Rectal smooth muscle tissue (tissue), 1 donor: Measurements from ENCODE around the gene ATG10.

Source experiments
- H3K27ac ChIP-seq: one replicate; pipeline ENCODE4 v1.7.0; 2013; ENCODE audit warnings: low read depth, low read length, inconsistent platforms
- H3K27me3 ChIP-seq: one replicate; pipeline ENCODE4 v1.7.0; 2013; ENCODE audit warnings: low read length; ENCODE audit not compliant: control insufficient read depth, insufficient read depth
- H3K36me3 ChIP-seq: one replicate; pipeline ENCODE4 v1.7.0; 2013; ENCODE audit warnings: low read length; ENCODE audit not compliant: control insufficient read depth, insufficient read depth
- H3K4me1 ChIP-seq: one replicate; pipeline ENCODE4 v1.7.0; 2013; ENCODE audit warnings: low read length; ENCODE audit not compliant: control insufficient read depth, insufficient read depth
- H3K4me3 ChIP-seq: one replicate; pipeline ENCODE4 v1.7.0; 2013; ENCODE audit warnings: low read length
- H3K9ac ChIP-seq: one replicate; pipeline ENCODE4 v1.7.0; 2013; ENCODE audit warnings: low read length

The ATG10 gene

DNA sequence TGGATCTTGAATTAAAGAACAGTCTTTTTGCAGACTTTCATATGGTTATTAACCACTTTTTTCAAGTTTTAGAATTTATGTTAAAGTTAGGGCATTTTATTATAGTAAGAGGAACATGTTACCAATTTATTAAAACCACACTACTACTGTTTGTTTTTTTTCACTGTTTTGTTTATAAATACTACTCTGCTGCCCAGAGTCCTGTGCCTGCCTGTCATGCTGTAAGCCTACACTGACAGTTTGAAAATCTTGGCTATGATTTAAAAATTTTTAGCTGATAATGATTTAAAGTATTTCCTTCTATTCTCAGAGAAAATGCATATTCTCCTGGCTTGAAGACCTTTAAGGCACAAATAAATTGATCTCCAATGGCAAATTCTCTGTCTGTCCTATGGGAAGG is 177.6 kb downstream of the ATG10 start:
- Histone ChIP-seq H3K27ac (no peak overlapping the region), H3K9ac (no peak overlapping the region), H3K36me3 (no peaks in the 10 kb centered on the region), H3K4me1 (no peaks in the 10 kb centered on the region), H3K4me3 (no peak overlapping the region), H3K27me3 (no peaks in the 10 kb centered on the region)

DNA sequence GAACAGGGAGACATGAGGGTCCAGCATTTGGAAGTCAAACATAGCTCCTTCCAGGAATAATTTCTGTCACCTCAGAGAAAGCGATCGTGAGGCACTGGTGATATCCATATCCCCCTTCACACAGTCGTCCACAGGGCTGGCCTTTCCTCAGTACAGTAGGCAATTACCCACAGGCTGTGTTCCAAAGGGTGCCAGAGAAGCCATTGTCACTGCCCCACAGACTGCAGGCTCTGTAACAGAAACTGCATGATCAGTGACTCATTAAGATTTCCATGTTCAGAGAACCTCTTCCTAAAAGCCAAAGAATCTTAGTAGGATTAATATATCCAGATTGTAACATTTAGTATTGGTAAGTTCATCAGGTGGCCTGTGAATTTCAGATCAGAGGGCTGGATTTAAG is 178.7 kb downstream of the ATG10 start:
- no peak overlapping the region for H3K4me3 ChIP-seq
- H3K27ac ChIP-seq, result no peak overlapping the region
- H3K27me3 ChIP-seq, result no peaks in the 10 kb centered on the region
- no peaks in the 10 kb centered on the region for H3K36me3 ChIP-seq
- no peaks in the 10 kb centered on the region for H3K4me1 ChIP-seq
- H3K9ac ChIP-seq, result no peak overlapping the region

DNA sequence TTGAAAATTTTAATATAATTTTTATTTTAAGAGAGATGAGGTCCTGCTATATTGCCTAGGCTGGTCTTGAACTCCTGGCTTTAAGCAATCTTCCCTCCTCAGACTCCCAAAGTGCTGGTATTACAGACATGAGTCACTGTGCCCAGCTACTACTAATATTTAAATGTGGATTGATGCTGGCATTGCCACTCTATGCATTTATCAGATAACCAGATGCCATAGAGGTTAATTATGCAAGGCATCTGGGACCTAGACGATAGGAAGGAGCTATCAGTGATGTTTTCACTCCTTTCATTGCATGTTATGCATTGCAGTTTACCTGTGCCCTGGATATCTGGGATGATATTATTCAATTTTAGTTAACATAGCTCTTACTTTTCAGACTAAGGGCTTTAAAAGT is 179.4 kb downstream of the ATG10 start:
- Histone ChIP-seq H3K9ac (no peak overlapping the region), H3K4me3 (no peak overlapping the region), H3K27me3 (no peaks in the 10 kb centered on the region), H3K27ac (no peak overlapping the region), H3K4me1 (no peaks in the 10 kb centered on the region), H3K36me3 (no peaks in the 10 kb centered on the region)

DNA sequence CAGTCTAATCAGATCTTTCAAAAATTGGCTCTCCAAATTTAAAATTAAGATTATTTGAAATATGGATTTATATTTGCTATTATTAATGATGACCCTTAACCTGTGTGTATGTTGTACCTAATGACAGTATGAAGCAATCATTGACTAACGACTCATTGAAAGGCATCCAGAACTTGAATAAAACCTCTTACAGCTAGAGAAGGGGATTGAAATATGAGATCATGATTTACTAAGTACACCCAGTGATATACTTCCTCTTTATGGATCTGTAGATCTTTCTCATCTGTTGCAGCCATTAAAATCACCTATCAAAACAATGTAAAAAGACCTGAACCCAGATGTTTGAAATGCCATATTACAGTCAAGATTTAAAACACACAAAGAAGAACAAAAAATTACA is 179.8 kb downstream of the ATG10 start:
- H3K4me1 ChIP-seq, result no peaks in the 10 kb centered on the region
- H3K27me3 ChIP-seq, result no peaks in the 10 kb centered on the region
- H3K36me3 ChIP-seq, result no peaks in the 10 kb centered on the region
- H3K4me3 ChIP-seq, result no peak overlapping the region
- no peak overlapping the region for H3K27ac ChIP-seq
- no peak overlapping the region for H3K9ac ChIP-seq

DNA sequence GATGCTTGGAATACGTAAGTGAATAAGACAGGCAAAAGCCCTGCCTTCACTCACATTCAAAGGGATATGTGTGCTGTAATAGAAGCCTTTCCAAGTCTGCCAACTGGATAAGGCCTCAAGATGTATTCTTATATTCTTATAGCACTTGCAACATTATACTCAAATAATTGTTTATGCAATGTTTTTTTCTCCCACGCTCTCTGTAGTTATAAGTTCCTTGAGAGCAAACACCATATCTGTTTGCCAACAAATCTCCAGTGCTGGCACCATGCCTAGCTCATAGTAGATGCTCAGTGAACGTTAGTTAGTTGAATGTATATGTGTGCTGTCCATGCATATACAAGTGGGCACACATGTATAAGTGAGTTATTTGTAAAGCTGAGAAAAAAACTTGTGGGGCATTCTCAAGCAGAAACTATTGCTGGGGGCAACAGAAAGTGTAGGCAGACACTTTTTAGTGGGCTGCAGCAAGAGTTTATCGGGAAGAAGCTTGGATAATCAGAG is 181.2 kb downstream of the ATG10 start:
- Histone ChIP-seq H3K27me3 (no peaks in the 10 kb centered on the region), H3K9ac (no peak overlapping the region), H3K36me3 (no peaks in the 10 kb centered on the region), H3K4me3 (no peak overlapping the region), H3K27ac (no peak overlapping the region), H3K4me1 (no peaks in the 10 kb centered on the region)

DNA sequence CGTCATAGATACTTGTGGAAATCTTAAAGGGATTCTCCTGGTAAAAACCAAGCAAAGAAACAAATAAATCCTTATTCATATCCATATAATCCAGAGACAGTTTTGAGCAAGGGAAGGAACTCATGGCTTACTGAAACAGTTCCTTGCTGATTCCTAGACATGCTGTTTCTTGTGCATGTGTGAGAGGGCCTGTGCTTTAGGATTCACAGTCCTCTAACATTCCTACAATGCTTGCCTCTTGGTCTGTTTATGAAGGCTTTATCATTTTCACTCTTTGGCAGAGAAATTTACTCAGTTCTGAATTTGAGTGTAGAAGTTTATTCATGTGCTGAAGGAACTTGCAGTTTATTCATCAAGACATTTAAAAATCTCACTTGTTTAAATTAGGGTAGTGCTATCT is 183.0 kb downstream of the ATG10 start:
- Histone ChIP-seq H3K27ac (no peak overlapping the region), H3K36me3 (no peaks in the 10 kb centered on the region), H3K27me3 (no peaks in the 10 kb centered on the region), H3K4me1 (no peaks in the 10 kb centered on the region), H3K4me3 (no peak overlapping the region), H3K9ac (no peak overlapping the region)

DNA sequence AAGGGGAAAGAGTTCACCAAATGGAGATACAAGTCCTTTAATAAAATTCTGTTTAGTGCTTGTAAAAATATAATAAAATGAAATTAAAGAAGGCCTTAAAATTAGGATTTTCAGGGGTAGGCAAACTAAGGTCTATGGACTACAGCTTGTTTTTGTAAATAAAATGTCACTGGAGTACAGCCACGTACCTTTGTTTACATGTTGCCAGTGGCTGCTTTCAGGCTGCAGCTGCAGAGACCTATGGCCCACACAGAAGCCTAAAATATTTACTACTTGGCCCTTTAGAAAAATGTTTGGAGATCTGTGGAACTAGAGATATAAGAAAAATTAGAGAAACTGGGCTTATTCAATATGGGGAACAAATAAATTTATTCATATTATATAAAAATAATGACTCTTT is 183.5 kb downstream of the ATG10 start:
- Histone ChIP-seq H3K27ac (no peak overlapping the region), H3K4me1 (no peaks in the 10 kb centered on the region), H3K36me3 (no peaks in the 10 kb centered on the region), H3K4me3 (no peak overlapping the region), H3K27me3 (no peaks in the 10 kb centered on the region), H3K9ac (no peak overlapping the region)

DNA sequence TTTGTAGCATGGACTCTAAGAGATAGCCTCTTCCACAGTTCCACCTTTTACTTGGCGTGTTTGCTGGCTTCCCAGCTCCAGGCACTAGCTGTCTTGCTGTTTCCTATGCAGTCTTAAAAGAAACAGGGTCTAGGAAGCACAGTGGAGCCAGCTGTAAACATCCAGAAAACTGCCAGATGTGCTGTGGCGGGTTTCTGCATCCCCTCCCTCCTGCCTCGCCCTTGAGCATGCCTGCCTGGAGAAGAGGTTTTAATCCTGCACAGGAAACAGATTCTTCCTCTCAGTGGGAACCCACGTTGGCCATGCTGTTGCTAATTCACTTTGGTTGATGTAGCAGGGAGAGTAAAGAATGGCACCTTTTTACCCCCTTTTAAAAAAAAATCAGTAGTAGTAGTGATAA is 185.1 kb downstream of the ATG10 start:
- Histone ChIP-seq H3K27ac (no peak overlapping the region), H3K9ac (no peak overlapping the region), H3K27me3 (no peaks in the 10 kb centered on the region), H3K4me3 (no peak overlapping the region), H3K36me3 (no peaks in the 10 kb centered on the region), H3K4me1 (no peaks in the 10 kb centered on the region)

DNA sequence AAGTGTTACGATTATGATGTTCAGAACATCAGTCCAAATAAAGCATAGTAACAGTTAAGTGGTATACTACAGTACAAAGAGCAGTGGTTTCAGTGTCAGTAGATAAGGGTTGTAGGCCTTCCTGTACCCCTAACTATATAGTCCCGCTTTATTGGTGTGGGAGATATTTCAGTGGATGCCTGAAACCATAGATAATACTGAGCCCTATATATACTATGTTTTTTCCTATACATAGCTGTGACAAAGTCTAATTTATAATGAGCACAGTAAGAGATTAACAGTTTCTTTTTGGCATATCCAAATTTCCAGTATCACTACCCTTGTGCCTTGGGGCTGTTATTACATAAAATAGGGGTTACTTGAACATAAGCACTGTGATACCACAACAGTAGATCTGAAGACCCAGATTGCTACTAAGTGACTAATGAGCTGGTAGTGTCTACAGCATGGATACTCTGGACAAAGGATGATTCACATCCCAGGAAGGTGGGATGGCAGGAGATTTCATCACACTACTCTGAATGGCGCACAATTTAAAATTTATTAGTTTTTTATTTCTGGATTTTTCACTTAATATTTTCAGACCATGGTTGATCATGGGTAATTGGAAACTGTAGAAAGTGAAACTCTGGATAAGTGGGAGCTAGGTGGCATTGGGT is 187.1 kb downstream of the ATG10 start:
- no peak overlapping the region for H3K27ac ChIP-seq
- no peaks in the 10 kb centered on the region for H3K36me3 ChIP-seq
- H3K27me3 ChIP-seq, result no peaks in the 10 kb centered on the region
- H3K4me3 ChIP-seq, result no peak overlapping the region
- no peaks in the 10 kb centered on the region for H3K4me1 ChIP-seq
- H3K9ac ChIP-seq, result no peak overlapping the region

DNA sequence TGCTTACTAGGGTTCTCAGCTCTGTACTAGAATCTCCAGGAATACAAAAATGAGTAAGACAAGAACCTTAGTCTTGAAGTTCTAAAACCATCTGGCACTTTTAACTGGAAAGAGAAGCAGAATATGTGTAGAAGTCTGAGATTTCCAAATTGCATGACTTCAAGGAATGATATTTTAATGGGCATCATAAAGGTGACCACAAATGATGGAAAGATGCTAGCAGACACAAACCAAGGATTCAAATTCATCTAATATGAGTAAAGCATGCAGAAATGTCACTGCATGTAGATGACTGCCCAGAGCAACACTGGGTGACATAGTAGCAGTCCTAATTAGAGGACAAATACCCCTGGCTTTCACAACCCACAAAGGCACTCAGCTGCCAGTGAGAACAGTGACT is 189.1 kb downstream of the ATG10 start:
- no peaks in the 10 kb centered on the region for H3K36me3 ChIP-seq
- no peaks in the 10 kb centered on the region for H3K27me3 ChIP-seq
- H3K4me3 ChIP-seq, result no peak overlapping the region
- peaks cover 11% of the 10 kb centered on the region for H3K4me1 ChIP-seq
- no peak overlapping the region for H3K27ac ChIP-seq
- H3K9ac ChIP-seq, result no peak overlapping the region

DNA sequence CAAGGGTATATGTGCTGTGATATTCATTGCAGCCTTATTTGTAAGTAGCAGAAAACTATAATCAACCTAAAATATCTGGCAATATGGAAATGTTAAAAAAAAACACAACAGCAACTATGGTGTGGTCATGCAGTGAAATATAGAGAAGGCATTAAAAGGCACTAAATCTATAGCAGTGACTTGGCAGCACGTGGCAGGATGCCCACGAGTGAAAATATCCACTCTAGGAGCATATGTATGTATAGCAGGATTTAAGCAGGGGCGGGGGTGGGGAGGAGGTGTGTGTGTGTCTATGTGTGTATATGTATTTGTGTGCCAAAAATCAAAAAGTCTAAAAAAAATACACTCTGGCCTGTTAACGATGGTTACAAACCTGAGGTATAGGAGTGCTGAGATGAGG is 190.8 kb downstream of the ATG10 start:
- Histone ChIP-seq H3K9ac (no peak overlapping the region), H3K27me3 (no peaks in the 10 kb centered on the region), H3K4me3 (no peak overlapping the region), H3K27ac (no peak overlapping the region), H3K36me3 (no peaks in the 10 kb centered on the region), H3K4me1 (peaks cover 11% of the 10 kb centered on the region)

DNA sequence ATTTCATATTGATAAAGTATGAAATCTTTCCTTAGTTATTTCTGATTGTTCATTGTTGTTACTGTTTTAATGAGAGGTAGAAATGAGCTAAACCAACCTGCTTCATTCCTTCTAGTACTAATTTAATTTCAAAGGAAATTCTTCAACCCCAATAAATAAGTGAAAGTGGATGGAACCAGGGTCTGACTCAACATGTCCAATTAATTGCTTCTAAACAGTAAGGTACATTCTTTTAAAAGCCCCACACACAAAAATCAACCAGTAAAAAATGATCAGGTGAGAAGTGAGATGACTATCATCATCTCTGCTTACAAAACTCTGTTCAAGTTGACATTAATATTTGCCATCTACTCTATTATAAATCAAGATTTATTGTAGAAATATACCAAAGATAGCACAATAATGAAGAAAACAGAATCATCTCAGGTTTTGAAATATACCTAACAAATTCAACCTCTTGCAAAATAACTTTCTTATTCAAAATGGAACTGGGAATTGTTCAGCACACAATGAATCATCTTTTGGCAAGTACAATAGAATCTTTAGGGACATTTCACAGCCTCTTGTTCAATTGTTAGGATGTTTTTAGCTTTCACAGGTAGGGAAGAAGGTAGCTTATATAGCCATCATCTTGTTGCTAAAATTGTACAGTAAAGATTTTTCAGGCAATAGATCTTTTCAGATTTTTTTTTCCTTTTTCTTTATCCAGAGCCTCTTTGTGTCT is 191.8 kb downstream of the ATG10 start:
- H3K4me3 ChIP-seq, result no peak overlapping the region
- H3K27ac ChIP-seq, result no peak overlapping the region
- no peak overlapping the region for H3K9ac ChIP-seq
- peaks cover 11% of the 10 kb centered on the region for H3K4me1 ChIP-seq
- H3K27me3 ChIP-seq, result no peaks in the 10 kb centered on the region
- H3K36me3 ChIP-seq, result no peaks in the 10 kb centered on the region
